GM12874 (cell line): ENCODE measurements around the gene LPP.

ENCODE experiments used
- TF ChIP-seq, protein P1 (sequence below): IDR thresholded peaks from 2 replicates; pipeline ENCODE4 v1.5.1; 2011; ENCODE audit warnings: low read depth, mild to moderate bottlenecking, control low read depth, low read length, moderate library complexity; ENCODE audit not compliant: insufficient read depth

LPP gene

DNA sequence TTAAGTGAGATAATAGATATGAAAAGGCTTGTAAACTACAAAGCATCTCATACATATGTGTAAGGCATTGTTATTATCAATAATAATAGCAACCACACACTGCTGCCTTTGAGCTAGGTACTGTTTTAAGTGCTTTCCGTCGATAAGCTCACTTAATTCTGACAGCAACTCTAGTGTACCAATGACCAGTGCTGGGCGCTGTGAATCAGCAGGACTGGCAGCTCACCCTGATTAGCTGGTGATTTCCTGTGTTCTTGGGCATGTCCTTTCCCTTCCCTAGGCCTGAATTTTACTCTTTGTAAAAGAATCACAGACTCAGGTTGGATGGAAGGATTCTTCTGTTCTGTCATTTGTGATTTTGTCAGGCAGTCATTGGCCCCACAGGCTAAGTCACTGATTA is 215.6 kb downstream of the LPP start:
- TF ChIP-seq, protein P1, sequence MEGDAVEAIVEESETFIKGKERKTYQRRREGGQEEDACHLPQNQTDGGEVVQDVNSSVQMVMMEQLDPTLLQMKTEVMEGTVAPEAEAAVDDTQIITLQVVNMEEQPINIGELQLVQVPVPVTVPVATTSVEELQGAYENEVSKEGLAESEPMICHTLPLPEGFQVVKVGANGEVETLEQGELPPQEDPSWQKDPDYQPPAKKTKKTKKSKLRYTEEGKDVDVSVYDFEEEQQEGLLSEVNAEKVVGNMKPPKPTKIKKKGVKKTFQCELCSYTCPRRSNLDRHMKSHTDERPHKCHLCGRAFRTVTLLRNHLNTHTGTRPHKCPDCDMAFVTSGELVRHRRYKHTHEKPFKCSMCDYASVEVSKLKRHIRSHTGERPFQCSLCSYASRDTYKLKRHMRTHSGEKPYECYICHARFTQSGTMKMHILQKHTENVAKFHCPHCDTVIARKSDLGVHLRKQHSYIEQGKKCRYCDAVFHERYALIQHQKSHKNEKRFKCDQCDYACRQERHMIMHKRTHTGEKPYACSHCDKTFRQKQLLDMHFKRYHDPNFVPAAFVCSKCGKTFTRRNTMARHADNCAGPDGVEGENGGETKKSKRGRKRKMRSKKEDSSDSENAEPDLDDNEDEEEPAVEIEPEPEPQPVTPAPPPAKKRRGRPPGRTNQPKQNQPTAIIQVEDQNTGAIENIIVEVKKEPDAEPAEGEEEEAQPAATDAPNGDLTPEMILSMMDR: no peak

DNA sequence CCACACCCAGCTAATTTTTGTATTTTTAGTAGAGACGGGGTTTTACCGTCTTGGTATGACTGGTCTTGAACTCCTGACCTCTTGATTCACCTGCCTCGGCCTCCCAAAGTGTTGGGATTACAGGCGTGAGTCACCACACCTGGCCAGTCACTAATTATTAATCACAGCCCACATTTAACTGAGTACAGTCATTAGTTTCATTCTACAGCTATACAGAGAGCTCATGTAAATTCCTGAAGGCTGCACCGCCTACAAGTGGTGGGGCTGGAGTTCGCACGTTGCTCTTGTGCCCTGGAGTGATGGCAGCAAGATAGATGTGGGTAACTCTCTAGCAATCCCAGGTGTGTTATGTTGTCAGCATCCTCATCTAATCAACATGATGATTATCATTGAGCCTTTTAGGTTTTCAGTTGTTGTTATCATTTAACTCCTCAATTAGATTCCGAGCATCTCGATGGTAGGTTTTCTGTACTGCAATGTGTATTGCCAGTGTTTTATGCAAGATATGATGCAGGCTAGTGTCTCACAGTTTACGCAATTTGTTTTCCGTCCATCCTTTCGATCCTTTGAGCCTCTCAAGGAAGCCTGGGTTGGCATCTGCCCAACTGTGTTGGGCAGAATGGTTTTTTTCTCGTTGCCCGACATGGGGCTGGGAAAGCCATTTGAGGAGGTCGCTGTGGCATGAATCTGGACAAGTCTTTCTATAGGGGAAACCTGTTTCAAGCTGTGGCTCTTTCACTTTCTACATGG is 216.3 kb downstream of the LPP start:
- TF ChIP-seq, protein P1: no peak

DNA sequence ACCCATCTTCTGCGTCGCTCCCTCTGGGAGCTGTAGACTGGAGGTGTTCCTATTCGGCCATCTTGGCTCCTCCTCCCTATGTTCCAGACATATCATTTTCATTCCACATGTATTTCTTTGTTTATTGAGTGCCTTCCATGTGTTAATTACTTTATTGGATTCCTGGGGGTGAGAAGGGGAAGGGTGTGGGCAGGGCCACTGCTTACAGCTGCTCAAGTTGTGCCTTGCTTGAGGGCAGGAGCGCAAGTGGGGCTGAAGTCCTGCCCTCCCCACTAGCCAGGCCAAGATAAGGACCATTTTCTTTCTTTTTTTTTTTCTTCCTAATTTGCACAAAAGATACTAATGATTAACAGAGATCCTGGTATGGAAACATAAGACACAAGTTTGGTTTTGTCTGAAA is 224.8 kb downstream of the LPP start:
- TF ChIP-seq, protein P1: no peak

DNA sequence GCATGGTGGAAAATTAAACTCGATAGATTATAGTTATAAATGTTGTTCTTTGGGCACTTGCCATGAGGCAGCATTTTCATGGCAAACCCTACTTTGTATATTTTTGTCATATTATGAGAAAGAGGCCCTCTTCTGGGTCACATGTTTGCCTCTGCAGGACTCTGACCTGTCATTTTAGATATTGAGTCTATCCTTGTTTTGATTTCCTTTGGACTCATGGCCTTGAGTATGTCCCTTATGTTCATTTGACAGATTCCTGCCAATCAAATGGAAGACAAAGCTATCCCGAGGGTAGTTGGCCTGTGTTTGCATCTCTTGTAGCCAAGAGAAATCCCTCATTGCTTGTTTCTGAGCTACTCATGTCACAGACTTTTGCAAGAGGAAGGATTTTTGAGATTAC is 226.3 kb downstream of the LPP start:
- TF ChIP-seq, protein P1: no peak

DNA sequence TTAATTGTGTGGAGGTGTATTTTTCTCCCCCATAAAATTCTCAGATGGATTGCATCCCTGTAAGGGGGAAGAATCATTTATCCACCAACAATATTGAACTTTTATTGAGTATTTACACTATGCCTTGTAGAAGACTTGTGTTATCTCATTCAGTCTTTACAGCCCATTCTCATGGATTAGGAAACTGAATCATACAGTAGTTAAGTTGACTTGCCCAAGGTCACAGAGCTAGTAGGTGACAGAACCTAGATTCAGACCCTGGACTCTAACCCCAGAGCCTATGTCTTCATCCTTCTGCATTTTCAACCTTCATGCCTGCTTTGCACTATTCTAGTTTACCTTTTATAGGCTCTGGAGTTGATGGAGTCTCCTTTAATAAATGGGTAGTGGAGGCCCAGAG is 226.8 kb downstream of the LPP start:
- TF ChIP-seq, protein P1: no peak

DNA sequence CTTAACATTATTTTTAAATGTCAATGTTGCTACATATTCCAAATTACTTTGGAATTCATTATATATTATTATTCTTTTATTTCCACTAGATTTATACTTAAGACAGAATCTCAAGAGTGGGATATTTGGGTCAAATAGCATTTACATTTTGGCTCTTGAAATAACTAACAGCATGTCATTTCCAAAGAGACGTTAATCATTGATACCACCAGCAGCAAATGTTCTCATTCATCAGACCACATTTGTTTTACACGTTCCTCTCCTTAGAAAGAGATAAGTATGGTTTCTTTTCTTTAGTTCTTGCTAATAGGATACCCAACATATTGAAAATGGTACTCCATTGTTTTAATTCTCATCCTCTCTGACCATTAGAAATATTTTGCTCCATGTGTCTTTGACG is 229.8 kb downstream of the LPP start:
- TF ChIP-seq, protein P1: no peak

DNA sequence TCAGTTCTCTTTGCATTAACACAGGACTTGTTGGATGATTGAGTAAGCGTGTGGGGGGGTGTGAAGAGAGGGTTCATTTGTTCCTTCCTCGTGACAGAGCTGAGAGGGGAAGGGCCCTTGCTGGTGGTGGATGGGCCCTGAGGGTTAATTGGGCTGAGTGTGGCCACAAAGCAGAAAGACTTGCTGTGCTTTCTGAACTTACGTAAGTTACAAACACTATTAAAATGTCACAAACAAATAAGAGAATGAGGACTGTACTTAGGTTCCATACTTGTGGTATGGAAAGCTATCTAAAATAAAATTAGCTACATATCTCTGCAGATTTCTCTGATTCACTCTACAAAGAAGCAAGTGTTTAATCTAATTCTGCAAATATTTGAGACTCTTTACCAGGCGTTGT is 231.3 kb downstream of the LPP start:
- TF ChIP-seq, protein P1: no peak
